GM23248 (cell line): Measurements from ENCODE around the gene HJURP. TPM values are rescaled to one million over a fixed set of nuclear protein-coding genes. Genes with fewer than 3 reads are reported as not detected.

Experiments
- DNase-seq: peaks from one replicate; pipeline ENCODE4 v3.0.0-alpha.2; 2015
- H2AFZ ChIP-seq: fragments of 200-600 bp; sonication (generic); 2 replicates; pipeline ENCODE4 v1.6.1; 2016; ENCODE audit warnings: antibody characterized with exemption
- H3F3A ChIP-seq: fragments of 200-600 bp; sonication (generic); 2 replicates; pipeline ENCODE4 v1.6.1; 2016; ENCODE audit warnings: mild to moderate bottlenecking, antibody characterized with exemption, mixed run types; ENCODE audit not compliant: insufficient read depth
- H3K27ac ChIP-seq: fragments of 200-600 bp; sonication (generic); 2 replicates; pipeline ENCODE4 v1.5.1; 2016; ENCODE audit warnings: mild to moderate bottlenecking
- H3K27me3 ChIP-seq: fragments of 200-600 bp; sonication (generic); replicated peaks from 2 replicates; pipeline ENCODE4 v1.6.1; 2016; ENCODE audit warnings: mild to moderate bottlenecking; ENCODE audit not compliant: insufficient read depth
- H3K36me3 ChIP-seq: fragments of 200-600 bp; sonication (generic); 2 replicates; pipeline ENCODE4 v1.6.1; 2016; ENCODE audit warnings: low read depth, mild to moderate bottlenecking
- H3K4me1 ChIP-seq: fragments of 200-600 bp; sonication (generic); 2 replicates; pipeline ENCODE4 v1.6.1; 2016; ENCODE audit warnings: mild to moderate bottlenecking; ENCODE audit not compliant: insufficient read depth
- H3K4me2 ChIP-seq: fragments of 200-600 bp; sonication (generic); one replicate; pipeline ENCODE4 v1.6.1; 2016; ENCODE audit warnings: mild to moderate bottlenecking; ENCODE audit not compliant: unreplicated experiment
- H3K4me3 ChIP-seq: fragments of 200-600 bp; sonication (generic); 2 replicates; pipeline ENCODE4 v1.5.1; 2016; ENCODE audit warnings: mild to moderate bottlenecking
- H3K79me2 ChIP-seq: fragments of 200-600 bp; sonication (generic); 2 replicates; pipeline ENCODE4 v1.6.1; 2016; ENCODE audit warnings: mild to moderate bottlenecking; ENCODE audit not compliant: insufficient read depth
- H3K9ac ChIP-seq: fragments of 200-600 bp; sonication (generic); 2 replicates; pipeline ENCODE4 v1.6.1; 2016; ENCODE audit warnings: mild to moderate bottlenecking
- H3K9me2 ChIP-seq: fragments of 200-600 bp; sonication (generic); 2 replicates; pipeline ENCODE4 v1.6.1; 2016; ENCODE audit warnings: mixed run types, mild to moderate bottlenecking, moderate library complexity; ENCODE audit not compliant: insufficient read depth
- H3K9me3 ChIP-seq: fragments of 200-600 bp; sonication (generic); one replicate; pipeline ENCODE4 v1.6.1; 2017; ENCODE audit warnings: low read depth
- H4K20me1 ChIP-seq: fragments of 200-600 bp; sonication (generic); 2 replicates; pipeline ENCODE4 v1.6.0; 2016; ENCODE audit not compliant: insufficient read depth
- EZH2 ChIP-seq: fragments of 200-600 bp; sonication (generic); IDR thresholded peaks from 2 replicates; pipeline ENCODE4 v1.6.1; 2018; ENCODE audit warnings: antibody characterized with exemption, mild to moderate bottlenecking; ENCODE audit not compliant: insufficient read depth, poor library complexity, severe bottlenecking
- EZH2phosphoT487 ChIP-seq: fragments of 200-600 bp; sonication (generic); IDR thresholded peaks from 2 replicates; pipeline ENCODE4 v1.6.1; 2018; ENCODE audit warnings: antibody characterized with exemption, moderate library complexity, mild to moderate bottlenecking, low read depth; ENCODE audit not compliant: insufficient read depth
- WGBS, 2 experiments: methylation state at CpG; one replicate each; pipeline ENCODE4 v1.1.6; 2015 to 2017; ENCODE audit warnings: low lambda C conversion rate in 2 of 2, low coverage in 1 of 2; ENCODE audit errors: missing lambda C conversion rate in 2 of 2; 5-methylcytosine and 5-hydroxymethylcytosine counted together
- in situ Hi-C: fragments of 300-500 bp; cut with MboI; formaldehyde crosslinking; loops from 2 replicates; pipeline ENCODE4 v1.15.0; 2020
- polyA plus RNA-seq: library from polyadenylated mRNA; unstranded; fragments of >200 nt; fragmentation: Nextera tagmentation; extraction: Ambion mirVana; gene quantifications from 2 replicates; pipeline ENCODE4 v1.2.1, GENCODE V29; 2016
- total RNA-seq: library from RNA; depleted of rRNA; stranded (reverse); fragments of >200 nt; shearing (Covaris generic); gene quantifications from 2 replicates; pipeline ENCODE4 v1.2.3, GENCODE V29; 2014

The HJURP gene
- total and polyA plus RNA-seq, 2 experiments from 2014 or later, result 13.2 to 13.9 TPM

DNA sequence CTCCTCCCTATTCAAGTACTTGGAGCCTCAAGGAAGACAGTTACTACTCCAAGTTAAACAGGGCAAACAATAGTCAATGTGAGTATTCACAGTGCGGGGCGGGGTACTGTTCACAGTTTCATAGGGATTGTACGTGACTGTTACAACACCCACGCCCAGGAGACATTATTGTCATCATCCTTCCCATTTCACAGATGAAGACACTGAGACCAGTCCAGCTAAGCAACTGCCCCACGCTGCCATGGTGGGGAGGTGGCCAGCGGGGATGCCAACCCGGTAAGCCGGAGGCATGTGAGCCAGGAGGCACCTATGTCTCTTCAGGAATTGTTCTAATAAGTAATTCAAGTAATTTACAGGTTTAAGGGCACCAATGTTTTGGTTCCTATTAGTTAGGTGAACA, 982 bp downstream of the HJURP start:
- Histone ChIP-seq H3K4me1 (peaks cover 12% of the 10 kb centered on the region; the same call in 1 of the 2 replicates), H3K27ac (no peak overlapping the region), H4K20me1 (no peaks in the 10 kb centered on the region), H2AFZ (peak overlapping the region; percentile 97), H3K9me2 (no peaks in the 10 kb centered on the region), H3K36me3 (no peaks in the 10 kb centered on the region), H3K4me3 (peak overlapping the region; percentile 95), H3K9ac (peak overlapping the region; percentile 80), H3F3A (peaks cover 5% of the 10 kb centered on the region; the same call in 1 of the 2 replicates), H3K27me3 (no peaks in the 10 kb centered on the region), H3K79me2 (peaks cover 54% of the 10 kb centered on the region), H3K9me3 (no peaks in the 10 kb centered on the region), H3K4me2 (peak overlapping the region; percentile 60)
- peak; percentile 24 for DNase-seq
- TF ChIP-seq EZH2 (no peak), EZH2phosphoT487 (no peak)
- 42 to 43% methylated on average over 8 of the region's 8 CpGs for WGBS, 2 experiments
- in situ Hi-C loops, result no loop called here

DNA sequence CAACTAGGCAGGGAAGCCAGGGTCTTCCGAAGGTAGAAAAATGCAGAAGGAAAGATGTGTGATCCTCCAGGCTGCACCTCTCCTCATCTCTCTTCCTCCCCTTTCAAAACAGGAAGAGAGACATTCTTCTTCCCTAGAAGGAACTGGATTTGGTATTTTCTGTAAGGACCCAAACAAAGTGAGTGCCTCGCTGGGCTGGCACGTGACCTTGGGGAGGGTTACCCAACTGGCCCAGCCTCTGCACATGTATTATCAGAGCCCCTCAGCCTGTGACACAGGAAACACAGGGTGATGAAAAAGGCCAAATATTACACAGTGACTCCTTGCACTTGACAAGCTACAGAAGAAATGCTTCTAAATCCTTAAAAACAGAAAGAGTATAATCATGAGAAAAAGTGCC, 2.3 kb downstream of the HJURP start:
- H3K79me2 ChIP-seq, result peaks cover 54% of the 10 kb centered on the region
- in situ Hi-C loops, result no loop called here
- no peaks in the 10 kb centered on the region for H3K9me2 ChIP-seq
- H2AFZ ChIP-seq, result peak overlapping the region; percentile 97
- H3K27ac ChIP-seq, result no peak overlapping the region
- WGBS, 2 experiments, result 95 to 99% methylated on average over 3 of the region's 3 CpGs
- no peaks in the 10 kb centered on the region for H3K27me3 ChIP-seq
- peak overlapping the region; percentile 80; the same call in 1 of the 2 replicates for H3K9ac ChIP-seq
- H4K20me1 ChIP-seq, result no peaks in the 10 kb centered on the region
- peaks cover 5% of the 10 kb centered on the region; the same call in 1 of the 2 replicates for H3F3A ChIP-seq
- TF ChIP-seq EZH2 (no peak), EZH2phosphoT487 (no peak)
- H3K4me1 ChIP-seq, result peaks cover 12% of the 10 kb centered on the region; the same call in 1 of the 2 replicates
- peak overlapping the region; percentile 60 for H3K4me2 ChIP-seq
- no peak for DNase-seq
- peak overlapping the region; percentile 95 for H3K4me3 ChIP-seq
- no peaks in the 10 kb centered on the region for H3K36me3 ChIP-seq
- no peaks in the 10 kb centered on the region for H3K9me3 ChIP-seq

DNA sequence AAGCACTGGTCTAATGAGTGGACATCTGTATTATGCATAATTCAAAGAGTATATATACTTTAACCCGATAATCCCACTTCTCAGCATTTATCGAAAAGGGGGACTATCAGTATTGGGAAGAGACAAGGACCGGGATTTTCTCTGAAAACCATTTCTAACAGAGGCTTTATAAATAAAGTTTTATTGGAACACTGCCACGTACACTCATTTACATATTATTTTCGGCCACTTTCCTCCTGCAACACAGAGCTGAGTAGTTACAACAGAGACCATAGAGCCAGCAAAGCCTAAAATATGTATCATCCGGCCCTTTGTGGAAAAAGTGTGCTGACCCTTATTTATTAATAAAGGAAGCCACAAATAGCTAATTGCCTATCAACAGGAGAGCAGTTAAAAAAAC, 3.2 kb downstream of the HJURP start:
- H4K20me1 ChIP-seq, result no peaks in the 10 kb centered on the region
- no peak for TF ChIP-seq EZH2
- TF ChIP-seq EZH2phosphoT487, result no peak
- DNase-seq, result no peak
- H3K4me2 ChIP-seq, result no peak overlapping the region
- WGBS, 2 experiments, result 97% methylated on average over 6 of the region's 6 CpGs
- no peaks in the 10 kb centered on the region; the same call in 1 of the 2 replicates for H3K36me3 ChIP-seq
- no peak overlapping the region for H2AFZ ChIP-seq
- H3K27ac ChIP-seq, result no peak overlapping the region
- H3K79me2 ChIP-seq, result peaks cover 54% of the 10 kb centered on the region
- no peaks in the 10 kb centered on the region for H3K27me3 ChIP-seq
- peaks cover 12% of the 10 kb centered on the region; the same call in 1 of the 2 replicates for H3K4me1 ChIP-seq
- H3K9me3 ChIP-seq, result no peaks in the 10 kb centered on the region
- H3K9ac ChIP-seq, result no peak overlapping the region
- no peaks in the 10 kb centered on the region for H3K9me2 ChIP-seq
- H3F3A ChIP-seq, result peaks cover 5% of the 10 kb centered on the region; the same call in 1 of the 2 replicates
- no peak overlapping the region for H3K4me3 ChIP-seq
- in situ Hi-C loops, result no loop called here

DNA sequence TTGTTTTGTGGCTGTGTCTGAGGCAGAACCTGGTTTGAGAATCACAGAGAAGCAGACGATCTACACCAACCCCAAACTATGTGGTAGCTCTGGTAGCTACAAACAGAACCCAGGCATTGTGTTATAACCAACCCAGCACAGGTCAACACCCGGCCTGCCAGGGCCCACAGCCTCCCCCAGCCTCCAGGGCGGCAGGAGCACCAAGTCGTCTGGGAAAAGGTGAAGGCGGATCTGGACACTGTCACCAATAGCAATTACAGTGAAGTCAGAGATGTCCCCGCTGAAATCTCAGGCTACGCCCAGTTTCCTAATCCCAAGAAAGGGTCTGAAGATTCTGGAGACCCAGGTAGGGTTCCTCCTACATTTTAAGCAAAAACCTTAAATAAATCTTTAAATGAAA, 3.6 kb downstream of the HJURP start:
- Histone ChIP-seq H2AFZ (no peak overlapping the region), H3K4me3 (no peak overlapping the region), H3K4me1 (peaks cover 12% of the 10 kb centered on the region; the same call in 1 of the 2 replicates), H3K27me3 (no peaks in the 10 kb centered on the region), H3K79me2 (peaks cover 54% of the 10 kb centered on the region), H4K20me1 (no peaks in the 10 kb centered on the region), H3K9me2 (no peaks in the 10 kb centered on the region), H3K9me3 (no peaks in the 10 kb centered on the region), H3K4me2 (no peak overlapping the region), H3K36me3 (peaks cover 2% of the 10 kb centered on the region; the same call in 1 of the 2 replicates), H3K9ac (no peak overlapping the region), H3F3A (peaks cover 5% of the 10 kb centered on the region; the same call in 1 of the 2 replicates), H3K27ac (no peak overlapping the region)
- in situ Hi-C loops, result no loop called here
- no peak for TF ChIP-seq EZH2phosphoT487
- TF ChIP-seq EZH2, result no peak
- no peak for DNase-seq
- WGBS, 2 experiments, result 96 to 97% methylated on average over 7 of the region's 7 CpGs
